PC-9 (cell line): Measurements from ENCODE around the gene DLEC1. TPM values are rescaled to one million over a fixed set of nuclear protein-coding genes. Genes with fewer than 3 reads are reported as not detected.

ENCODE experiments used
- BruUV-seq: library from RNA; stranded (reverse); fragments of 400-500 nt; replicated peaks from 2 replicates; lab custom pipeline; 2021; lab: Mats Ljungman, UMichigan
- CTCF ChIA-PET: fragments of 300-600 bp; sonication (Branson Sonifier 250); formaldehyde crosslinking; loops from one replicate; lab custom pipeline; 2022; ENCODE audit warnings: antibody characterized with exemption; lab: Charles Lee
- POLR2A ChIA-PET: fragments of 300-600 bp; sonication (Branson Sonifier 250); formaldehyde crosslinking; loops from one replicate; lab custom pipeline; 2022; ENCODE audit warnings: antibody characterized with exemption; ENCODE audit not compliant: unreplicated experiment; lab: Charles Lee
- DNase-seq, 2 experiments: peaks; one replicate each; pipeline versions ENCODE4 v3.0.0 to v3.0.0-alpha.2; 2015 to 2022; ENCODE audit warnings: mixed read lengths in 1 of 2
- H2AFZ ChIP-seq: fragments of 200-600 bp; sonication (generic); 2 replicates; pipeline ENCODE4 v1.8.1; 2017; ENCODE audit warnings: antibody characterized with exemption
- H3F3A ChIP-seq: fragments of 200-600 bp; sonication (generic); 2 replicates; pipeline ENCODE4 v1.8.1; 2017; ENCODE audit warnings: antibody characterized with exemption, mild to moderate bottlenecking, low read depth; ENCODE audit not compliant: insufficient read depth
- H3K27ac ChIP-seq: fragments of 200-600 bp; sonication (generic); 2 replicates; pipeline ENCODE4 v1.6.1; 2016; ENCODE audit warnings: mixed run types
- H3K27me3 ChIP-seq: fragments of 200-600 bp; sonication (generic); 2 replicates; pipeline ENCODE4 v1.6.1; 2016; ENCODE audit warnings: low read depth, mixed run types; ENCODE audit not compliant: insufficient read depth
- H3K36me3 ChIP-seq: fragments of 200-600 bp; sonication (generic); 2 replicates; pipeline ENCODE4 v1.6.1; 2016; ENCODE audit warnings: low read depth, mixed run types
- H3K4me1 ChIP-seq: fragments of 200-600 bp; sonication (generic); replicated peaks from 2 replicates; pipeline ENCODE4 v1.6.1; 2016; ENCODE audit warnings: mixed run types; ENCODE audit not compliant: insufficient read depth
- H3K4me2 ChIP-seq: fragments of 200-600 bp; sonication (generic); 2 replicates; pipeline ENCODE4 v1.6.1; 2017; ENCODE audit warnings: mixed run types
- H3K4me3 ChIP-seq: fragments of 200-600 bp; sonication (generic); 2 replicates; pipeline ENCODE4 v1.6.1; 2016; ENCODE audit warnings: mixed run types
- H3K79me2 ChIP-seq: fragments of 200-600 bp; sonication (generic); 2 replicates; pipeline ENCODE4 v1.6.1; 2017; ENCODE audit warnings: low read depth, mixed run types
- H3K9me2 ChIP-seq: fragments of 200-600 bp; sonication (generic); 2 replicates; pipeline ENCODE4 v1.8.1; 2017; ENCODE audit warnings: mild to moderate bottlenecking; ENCODE audit not compliant: insufficient read depth
- H3K9me3 ChIP-seq: fragments of 200-600 bp; sonication (generic); 2 replicates; pipeline ENCODE4 v1.8.1; 2016; ENCODE audit warnings: low read depth; ENCODE audit not compliant: insufficient read depth
- H4K20me1 ChIP-seq: fragments of 200-600 bp; sonication (generic); 2 replicates; pipeline ENCODE4 v1.8.1; 2017; ENCODE audit not compliant: insufficient read depth
- EZH2 ChIP-seq: fragments of 200-600 bp; sonication (generic); IDR thresholded peaks from 2 replicates; pipeline ENCODE4 v1.8.0; 2017; ENCODE audit warnings: antibody characterized with exemption, low read depth
- intact Hi-C: fragments of 100-400 bp; cut with micrococcal nuclease; formaldehyde crosslinking; loops from one replicate; pipeline ENCODE4 v1.10.0; 2022; ENCODE audit not compliant: unreplicated experiment
- total RNA-seq: library from RNA; stranded (reverse); gene quantifications from 2 replicates; pipeline ENCODE4 v1.2.3, GENCODE V29; 2021
- TF ChIP-seq, protein P1 (sequence below): fragments of 200-600 bp; sonication (generic); conservative IDR thresholded peaks from 2 replicates; pipeline ENCODE4 v1.6.1; 2017; ENCODE audit warnings: mixed run types, antibody characterized with exemption, mild to moderate bottlenecking, moderate library complexity

DLEC1 gene
- total RNA-seq, 1 experiment from 2014 or later = 0.35 TPM

DNA sequence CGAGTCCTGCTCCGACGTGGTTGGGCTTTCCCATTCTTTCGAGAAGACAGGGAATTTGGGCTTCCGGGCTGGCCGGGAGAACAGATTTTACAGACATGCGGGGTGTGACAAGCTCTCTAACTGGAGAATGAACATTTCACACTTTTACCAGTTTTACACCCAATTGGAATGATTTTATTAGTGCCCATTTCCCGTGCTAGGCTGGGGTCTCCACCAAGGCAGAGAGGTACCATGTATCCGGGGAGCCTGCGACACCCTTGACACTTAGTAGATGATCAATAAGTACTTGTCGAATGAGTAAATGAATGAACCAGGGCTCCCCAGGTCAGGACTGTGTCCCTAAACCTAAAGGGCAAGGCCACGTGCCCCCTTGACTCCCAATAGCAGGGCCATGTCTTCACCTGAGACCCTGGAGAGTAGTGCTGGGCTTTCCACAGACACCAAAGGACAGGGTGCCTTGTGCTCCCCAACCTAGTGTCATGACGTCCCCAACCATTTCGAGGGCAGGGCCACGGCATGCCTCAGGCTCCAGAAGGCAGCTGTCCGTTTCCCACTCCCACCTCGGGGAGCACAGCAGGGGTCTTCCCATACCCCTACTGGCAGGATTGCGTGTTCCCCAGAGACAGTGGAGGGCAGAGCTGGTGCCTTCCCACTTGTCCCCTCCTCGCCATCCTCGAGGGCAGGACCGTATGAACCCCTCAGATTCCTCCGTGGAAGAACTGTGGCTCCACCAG, 98.8 kb downstream of the DLEC1 start:
- intact Hi-C loops = loop anchor here (1.0 to 10.0 kb wide), 6 partner anchors 17 to 1145 kb away; partner anchors contain the start of genes ACVR2B, EPM2AIP1, MLH1 and OXSR1
- Histone ChIP-seq H3F3A (peaks cover 45% of the 10 kb centered on the region; the same call in 1 of the 2 replicates), H3K4me2 (peak overlapping the region; percentile 97), H3K9me2 (no peaks in the 10 kb centered on the region), H3K79me2 (peaks cover 44% of the 10 kb centered on the region), H3K4me1 (peaks cover 71% of the 10 kb centered on the region), H3K9me3 (no peaks in the 10 kb centered on the region), H3K36me3 (no peaks in the 10 kb centered on the region; the same call in 1 of the 2 replicates), H3K27ac (peak overlapping the region; percentile 69), H4K20me1 (no peaks in the 10 kb centered on the region), H3K4me3 (peak overlapping the region; percentile 98), H2AFZ (peak overlapping the region; percentile 93), H3K27me3 (no peaks in the 10 kb centered on the region)
- CTCF ChIA-PET = interaction anchor here (1.1 kb wide), 1 partner anchor 141 kb away, joined by 8 read pairs; no protein-coding TSS in a partner anchor
- DNase-seq = no peak
- BruUV-seq = TSS peak; percentile 89
- TF ChIP-seq, protein P1, sequence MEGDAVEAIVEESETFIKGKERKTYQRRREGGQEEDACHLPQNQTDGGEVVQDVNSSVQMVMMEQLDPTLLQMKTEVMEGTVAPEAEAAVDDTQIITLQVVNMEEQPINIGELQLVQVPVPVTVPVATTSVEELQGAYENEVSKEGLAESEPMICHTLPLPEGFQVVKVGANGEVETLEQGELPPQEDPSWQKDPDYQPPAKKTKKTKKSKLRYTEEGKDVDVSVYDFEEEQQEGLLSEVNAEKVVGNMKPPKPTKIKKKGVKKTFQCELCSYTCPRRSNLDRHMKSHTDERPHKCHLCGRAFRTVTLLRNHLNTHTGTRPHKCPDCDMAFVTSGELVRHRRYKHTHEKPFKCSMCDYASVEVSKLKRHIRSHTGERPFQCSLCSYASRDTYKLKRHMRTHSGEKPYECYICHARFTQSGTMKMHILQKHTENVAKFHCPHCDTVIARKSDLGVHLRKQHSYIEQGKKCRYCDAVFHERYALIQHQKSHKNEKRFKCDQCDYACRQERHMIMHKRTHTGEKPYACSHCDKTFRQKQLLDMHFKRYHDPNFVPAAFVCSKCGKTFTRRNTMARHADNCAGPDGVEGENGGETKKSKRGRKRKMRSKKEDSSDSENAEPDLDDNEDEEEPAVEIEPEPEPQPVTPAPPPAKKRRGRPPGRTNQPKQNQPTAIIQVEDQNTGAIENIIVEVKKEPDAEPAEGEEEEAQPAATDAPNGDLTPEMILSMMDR = no peak
- no peak for TF ChIP-seq EZH2
- POLR2A ChIA-PET = interaction anchor here (0.6 to 1.2 kb wide), 4 partner anchors 27 to 232 kb away, joined by 3 to 10 read pairs (median 6); partner anchors contain the start of gene OXSR1

DNA sequence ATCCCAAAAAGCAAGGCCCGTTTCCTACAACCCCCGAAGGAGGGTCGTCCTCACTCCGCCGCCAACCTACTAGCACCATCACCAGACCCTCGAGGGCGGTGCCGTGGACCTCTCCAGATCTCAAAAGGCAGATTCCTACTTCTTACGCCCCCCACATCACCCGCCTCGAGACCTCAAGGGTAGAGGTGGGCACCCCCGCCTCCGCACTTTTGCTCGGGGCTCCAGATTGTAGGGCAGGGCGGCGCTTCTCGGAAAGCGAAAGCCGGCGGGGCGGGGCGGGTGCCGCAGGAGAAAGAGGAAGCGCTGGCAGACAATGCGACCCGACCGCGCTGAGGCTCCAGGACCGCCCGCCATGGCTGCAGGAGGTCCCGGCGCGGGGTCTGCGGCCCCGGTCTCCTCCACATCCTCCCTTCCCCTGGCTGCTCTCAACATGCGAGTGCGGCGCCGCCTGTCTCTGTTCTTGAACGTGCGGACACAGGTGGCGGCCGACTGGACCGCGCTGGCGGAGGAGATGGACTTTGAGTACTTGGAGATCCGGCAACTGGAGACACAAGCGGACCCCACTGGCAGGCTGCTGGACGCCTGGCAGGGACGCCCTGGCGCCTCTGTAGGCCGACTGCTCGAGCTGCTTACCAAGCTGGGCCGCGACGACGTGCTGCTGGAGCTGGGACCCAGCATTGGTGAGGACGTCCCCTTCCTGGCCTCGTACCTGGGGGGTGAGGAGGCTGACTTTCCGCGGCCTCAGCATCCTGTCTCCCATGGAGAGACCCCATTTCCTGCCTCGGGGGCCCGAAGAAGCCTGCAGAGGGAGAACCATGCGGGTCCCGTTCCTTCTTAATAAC, 99.6 kb downstream of the DLEC1 start, which contains the start of gene MYD88:
Gene MYD88 (plus strand): TSS at position 313 of the 842 bp plus-strand sequence. CDS start 40 bp downstream, at position 353.
- peaks cover 44% of the 10 kb centered on the region for H3K79me2 ChIP-seq
- H3K4me1 ChIP-seq = peaks cover 63% of the 10 kb centered on the region
- intact Hi-C loops = loop anchor here (5.0 to 10.0 kb wide), 4 partner anchors 109 to 1146 kb away; partner anchors contain the start of genes ACVR2B, EPM2AIP1 and MLH1
- peaks cover 38% of the 10 kb centered on the region; the same call in 1 of the 2 replicates for H3F3A ChIP-seq
- H3K4me2 ChIP-seq = peak within 1 kb of the TSS; percentile 97
- H4K20me1 ChIP-seq = no peaks in the 10 kb centered on the region
- H3K36me3 ChIP-seq = no peaks in the 10 kb centered on the region; the same call in 1 of the 2 replicates
- ChIA-PET POLR2A (interaction anchor here (0.7 kb wide), 2 partner anchors 10 to 27 kb away, joined by 5 to 8 read pairs; partner anchors contain the start of gene OXSR1), CTCF (no interaction called here)
- peak within 1 kb of the TSS; percentile 69 for H3K27ac ChIP-seq
- peak within 1 kb of the TSS; percentile 98 for H3K4me3 ChIP-seq
- peak within 1 kb of the TSS; percentile 93 for H2AFZ ChIP-seq
- no peaks in the 10 kb centered on the region for H3K9me3 ChIP-seq
- H3K27me3 ChIP-seq = no peaks in the 10 kb centered on the region
- peak in 1 of 2 experiments; percentile 70 for DNase-seq
- TF ChIP-seq EZH2 = no peak
- TF ChIP-seq, protein P1 = no peak
- no TSS peak for BruUV-seq
- H3K9me2 ChIP-seq = no peaks in the 10 kb centered on the region

DNA sequence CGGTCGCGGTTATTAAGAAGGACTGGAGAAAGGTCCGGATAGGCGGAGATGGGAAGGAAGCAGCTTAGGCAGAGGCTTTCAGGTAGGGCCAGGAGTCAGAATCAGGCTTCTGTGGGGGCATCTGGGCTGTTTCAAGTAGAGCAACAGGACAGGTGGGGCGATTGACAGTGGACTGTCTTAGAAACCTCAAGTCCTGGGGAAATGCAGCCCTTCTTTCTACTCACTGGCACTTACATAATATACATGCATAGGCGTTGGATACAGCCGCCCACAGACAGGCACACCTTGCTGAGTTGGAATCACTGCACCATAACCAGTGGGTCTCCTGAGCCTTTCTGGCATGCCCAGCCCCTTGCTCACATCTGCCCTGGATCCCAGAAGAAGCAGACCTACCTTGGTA, 100.2 kb downstream of the DLEC1 start:
- Histone ChIP-seq H3K9me2 (no peaks in the 10 kb centered on the region), H3K4me1 (peaks cover 57% of the 10 kb centered on the region), H2AFZ (peak overlapping the region; percentile 93), H3K79me2 (peaks cover 40% of the 10 kb centered on the region), H3K4me2 (peak overlapping the region; percentile 97), H3K27ac (no peak overlapping the region), H3K4me3 (peak overlapping the region; percentile 98), H3F3A (peaks cover 32% of the 10 kb centered on the region; the same call in 1 of the 2 replicates), H3K36me3 (no peaks in the 10 kb centered on the region; the same call in 1 of the 2 replicates), H4K20me1 (no peaks in the 10 kb centered on the region), H3K27me3 (no peaks in the 10 kb centered on the region), H3K9me3 (no peaks in the 10 kb centered on the region)
- TF ChIP-seq, protein P1 = no peak
- no peak for TF ChIP-seq EZH2
- ChIA-PET POLR2A (interaction anchor here (0.7 kb wide), 1 partner anchor 9 kb away, joined by 5 read pairs; no protein-coding TSS in a partner anchor), CTCF (no interaction called here)
- BruUV-seq = no TSS peak
- no peak for DNase-seq
- intact Hi-C loops = loop anchor here (5.0 to 10.0 kb wide), 4 partner anchors 108 to 1147 kb away; partner anchors contain the start of genes ACVR2B, EPM2AIP1 and MLH1
